GM18861 (cell line): Measurements from ENCODE around the gene PRICKLE1.
A peak's percentile ranks its signal among the peaks of the same experiment; 100 is the strongest.

Experiments
- ATAC-seq: cut with Tn5 transposase; IDR thresholded peaks from one replicate; pipeline ENCODE4 v1.9.1; 2021; ENCODE audit not compliant: unreplicated experiment

PRICKLE1 gene

DNA sequence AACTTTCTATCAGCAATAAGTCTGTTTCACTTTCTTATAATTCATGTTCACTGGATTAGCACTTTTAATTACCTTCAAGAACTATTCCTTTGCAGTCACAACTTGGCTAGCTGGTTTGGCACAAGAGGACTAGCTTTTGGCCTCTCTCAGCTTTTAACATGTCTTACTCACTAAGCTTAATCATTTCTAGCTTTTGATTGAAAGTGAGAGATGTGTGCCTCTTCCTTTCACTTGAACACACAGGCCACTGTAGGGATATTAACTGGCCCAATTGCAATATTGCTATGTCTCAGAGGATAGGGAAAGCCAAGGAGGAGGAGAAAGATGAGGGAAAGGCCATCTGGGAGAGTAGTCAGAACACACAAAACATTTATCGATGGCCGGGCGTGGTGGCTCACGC is 92.7 kb downstream of the PRICKLE1 start:
- ATAC-seq: no peak

DNA sequence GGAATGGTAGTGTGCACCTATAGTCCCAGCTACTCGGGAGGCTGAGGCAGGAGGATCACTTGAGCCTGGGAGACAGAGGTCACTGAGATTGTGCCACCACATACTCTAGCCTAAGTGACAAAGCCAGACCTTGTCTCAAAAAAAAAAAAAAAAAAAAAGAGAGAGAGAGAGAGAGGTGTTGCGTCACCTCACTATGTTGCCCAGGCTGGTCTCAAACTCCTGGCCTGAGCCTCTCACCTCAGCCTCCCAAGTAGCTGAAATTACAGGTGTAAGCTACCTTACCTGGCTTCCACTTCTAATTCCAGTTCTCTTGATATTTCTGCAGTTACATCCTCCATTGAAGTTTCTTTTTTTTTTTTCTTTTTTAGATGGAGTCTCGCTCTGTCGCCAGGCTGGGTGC is 94.3 kb downstream of the PRICKLE1 start:
- no peak for ATAC-seq

DNA sequence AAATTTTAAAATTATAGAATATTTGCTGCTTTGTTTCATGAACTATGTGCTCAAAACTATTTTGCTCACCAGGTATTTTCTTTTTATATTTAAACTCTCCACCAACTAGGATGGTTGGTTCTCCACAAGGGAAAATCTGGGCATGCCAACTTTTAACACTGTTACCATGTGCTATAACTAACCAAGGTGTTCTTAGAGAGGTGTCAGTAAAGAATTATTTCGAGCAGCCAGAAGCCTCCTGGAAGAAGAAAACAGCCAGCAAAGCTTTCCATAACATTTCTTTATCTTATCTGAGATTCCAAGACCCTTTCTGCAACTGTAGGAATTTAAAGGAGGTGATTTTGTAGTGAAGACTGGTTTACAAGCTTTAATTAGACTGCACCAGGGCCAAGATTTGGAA is 97.3 kb downstream of the PRICKLE1 start:
- no peak for ATAC-seq

DNA sequence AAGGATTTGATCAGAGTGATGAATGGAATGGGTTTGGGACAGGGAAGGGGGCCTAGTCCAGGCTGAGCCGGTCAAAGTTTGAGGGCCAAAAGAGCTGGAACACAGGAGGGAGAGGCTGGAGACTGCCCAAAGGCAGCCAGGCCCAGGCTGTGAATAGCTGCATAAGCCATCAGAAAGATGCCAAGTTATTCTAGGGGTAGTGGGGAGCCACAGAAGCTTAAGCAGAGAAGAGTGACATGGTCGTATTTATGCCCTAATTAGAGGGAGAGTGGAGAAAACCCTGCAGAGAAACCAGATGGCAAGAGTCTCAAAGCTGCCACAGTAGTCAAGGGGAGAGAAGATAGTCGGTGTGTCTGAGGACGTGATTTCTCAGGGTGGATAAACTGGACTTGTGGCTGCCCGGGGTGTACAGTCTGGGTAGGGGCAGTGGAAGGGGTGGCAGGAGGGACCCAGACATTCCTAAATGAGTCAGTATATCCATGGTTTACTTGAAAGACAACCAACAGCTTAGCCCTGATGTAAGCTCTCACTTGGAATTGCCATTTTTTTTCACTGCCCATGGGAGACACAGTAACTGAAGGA is 99.2 kb downstream of the PRICKLE1 start:
- no peak for ATAC-seq

DNA sequence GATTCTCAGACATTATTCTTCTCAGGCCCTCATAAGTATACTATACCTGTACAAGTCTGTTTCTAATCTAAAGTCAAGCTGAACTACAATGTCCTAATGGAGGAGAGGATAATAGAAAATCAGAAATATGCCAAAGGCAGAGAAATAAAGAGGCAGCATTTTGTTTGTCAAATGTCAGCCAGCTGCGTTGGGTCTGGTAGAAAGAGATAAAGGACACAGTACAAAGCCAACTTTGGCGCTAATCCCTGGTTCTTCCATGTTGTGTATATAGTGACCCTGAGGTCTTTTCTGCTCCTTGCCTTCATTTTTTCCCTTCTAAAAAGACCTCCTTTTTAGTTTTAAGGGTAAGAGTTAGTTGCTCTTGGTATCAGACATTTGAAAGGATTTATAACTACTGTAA is 103.1 kb downstream of the PRICKLE1 start:
- ATAC-seq: no peak

DNA sequence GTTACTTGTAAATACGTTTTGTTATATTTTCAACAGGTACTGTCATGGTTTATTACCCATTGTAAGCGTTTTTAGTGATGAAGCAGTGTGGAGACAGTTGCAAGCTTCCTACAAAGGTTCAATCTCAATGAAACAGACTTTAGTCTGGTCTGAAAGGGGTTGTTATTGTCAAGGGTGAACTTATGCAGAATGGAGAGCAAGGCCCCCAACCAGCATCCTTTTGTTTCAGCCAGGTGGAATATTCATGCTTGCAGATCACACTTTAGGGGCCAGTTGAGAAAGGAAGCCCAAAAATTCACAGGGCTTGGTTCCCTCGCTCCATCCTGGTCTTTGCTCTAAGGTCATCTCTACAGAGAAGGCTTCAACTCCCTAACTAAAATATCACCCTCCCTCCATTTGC is 103.7 kb downstream of the PRICKLE1 start:
- no peak for ATAC-seq

DNA sequence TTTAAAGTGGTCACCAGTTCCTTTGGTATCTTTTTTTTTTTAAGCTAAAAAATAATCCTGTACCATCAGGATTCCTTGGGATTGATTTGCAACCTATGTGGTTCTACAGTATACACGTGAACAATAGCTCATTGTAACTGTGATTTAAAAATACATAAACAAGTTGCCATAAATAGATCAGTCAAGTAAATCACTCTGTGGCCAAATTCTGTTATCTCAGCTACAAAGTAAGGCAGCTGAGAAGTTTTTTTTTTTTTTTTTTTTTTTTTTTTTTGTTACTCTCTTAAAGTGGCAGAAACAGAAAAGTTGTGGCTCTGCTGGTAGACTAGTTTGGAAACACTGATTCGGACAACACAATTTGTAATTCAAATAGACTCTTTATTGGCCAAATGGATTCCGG is 104.5 kb downstream of the PRICKLE1 start:
- ATAC-seq: no peak

DNA sequence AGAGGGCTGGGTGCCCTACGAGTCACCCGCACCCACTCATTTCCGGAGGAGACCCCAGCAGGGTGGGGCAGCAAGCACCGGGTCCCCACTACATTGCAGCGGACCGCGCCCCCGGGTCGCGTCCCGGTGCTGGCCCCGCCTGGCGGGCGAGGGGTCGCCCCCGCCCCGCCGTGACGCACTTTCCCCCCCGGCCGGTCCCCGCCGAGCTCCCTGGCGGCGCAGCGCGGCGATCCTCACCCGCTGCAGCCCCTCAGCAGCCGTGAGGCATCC is 106.1 kb downstream of the PRICKLE1 start:
- ATAC-seq: peak; percentile 16

DNA sequence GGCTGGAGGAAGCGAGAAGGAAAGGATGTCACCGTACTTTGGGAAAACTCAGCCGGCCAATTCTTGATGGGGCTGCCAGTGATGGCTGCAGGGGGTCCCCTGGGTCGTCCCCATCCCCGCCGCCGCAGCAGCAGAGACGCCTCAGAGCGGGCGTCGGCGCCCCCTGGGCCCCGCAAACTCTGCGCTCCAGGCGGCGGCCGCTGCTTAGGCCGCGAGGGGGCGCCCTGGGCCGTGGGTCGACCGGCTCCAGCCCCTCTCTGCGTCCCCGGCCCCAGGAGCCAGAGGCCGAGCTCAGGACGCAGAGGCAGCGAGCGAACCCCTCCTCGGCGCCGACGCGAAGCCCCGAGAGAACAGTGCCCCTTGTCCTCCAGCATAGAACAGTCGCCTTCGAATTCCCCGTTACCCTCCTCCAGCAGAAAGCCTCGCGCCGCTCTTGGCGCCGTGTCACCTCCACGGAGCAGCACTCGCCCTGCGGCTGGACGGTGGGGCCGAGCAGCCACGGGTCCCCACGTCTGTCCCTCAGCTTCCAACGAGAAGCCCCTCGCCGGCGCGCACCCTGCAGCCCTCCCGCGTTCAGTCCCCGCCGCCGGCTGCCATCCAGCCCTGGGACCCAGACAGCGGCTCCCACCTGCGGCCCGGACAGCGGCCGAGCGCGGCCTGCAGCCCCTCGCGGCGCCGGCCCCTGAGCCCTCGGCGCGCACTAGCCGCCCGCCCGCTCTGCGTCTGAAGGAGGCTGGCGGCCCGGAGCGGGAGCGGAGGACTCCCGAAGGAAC is 106.6 kb downstream of the PRICKLE1 start:
- ATAC-seq: peak; percentile 62

DNA sequence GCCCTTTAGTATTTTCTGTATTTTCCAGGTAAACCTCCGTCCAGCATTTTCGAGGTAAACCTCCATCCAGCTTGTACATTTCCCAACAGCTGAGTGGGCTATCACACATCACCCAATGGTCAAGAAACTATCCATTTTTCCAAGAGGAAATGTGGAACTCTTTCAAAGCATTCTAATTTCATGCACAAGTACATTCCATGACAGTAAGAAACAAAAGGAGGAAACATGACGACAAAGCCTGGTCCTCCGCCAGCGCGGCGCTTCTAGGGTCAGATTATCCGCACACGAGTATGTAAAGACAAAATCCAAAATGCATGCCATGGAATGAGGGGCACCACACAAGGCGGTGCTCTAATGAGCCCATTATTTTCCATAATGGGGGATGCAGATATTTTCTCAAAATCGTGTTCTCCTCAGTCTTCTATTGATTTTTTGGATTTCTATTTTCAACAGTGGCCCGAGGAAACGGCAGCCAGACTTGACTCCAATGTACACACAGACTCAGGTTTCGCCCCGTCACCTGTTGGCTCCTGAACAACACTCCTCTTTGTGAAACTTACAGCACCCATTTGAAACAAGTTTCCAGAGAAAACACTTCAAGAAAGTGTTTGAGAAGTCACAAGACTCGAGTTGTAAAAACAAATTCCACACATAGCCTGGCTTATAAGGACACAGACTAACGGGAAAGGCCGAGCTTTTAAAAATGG is 107.4 kb downstream of the PRICKLE1 start:
- ATAC-seq: no peak

DNA sequence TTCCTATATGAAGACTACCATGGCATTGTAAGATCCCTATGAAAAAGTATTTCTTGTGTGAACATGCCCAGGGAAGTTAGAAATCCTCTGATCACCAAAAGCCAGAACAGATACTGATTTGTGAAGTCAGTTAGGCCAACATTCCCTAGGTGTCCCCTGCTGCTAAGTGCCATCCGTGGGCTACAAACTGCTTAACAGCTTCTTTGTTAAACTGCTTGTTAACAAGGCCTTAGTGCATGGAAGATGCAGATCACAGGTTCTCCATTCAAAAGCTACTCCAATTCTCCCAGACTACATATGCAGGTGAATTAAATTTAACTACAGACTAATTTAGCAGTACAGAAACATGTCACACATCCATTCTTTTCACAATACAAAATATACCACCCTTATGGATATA is 108.2 kb downstream of the PRICKLE1 start:
- no peak for ATAC-seq

DNA sequence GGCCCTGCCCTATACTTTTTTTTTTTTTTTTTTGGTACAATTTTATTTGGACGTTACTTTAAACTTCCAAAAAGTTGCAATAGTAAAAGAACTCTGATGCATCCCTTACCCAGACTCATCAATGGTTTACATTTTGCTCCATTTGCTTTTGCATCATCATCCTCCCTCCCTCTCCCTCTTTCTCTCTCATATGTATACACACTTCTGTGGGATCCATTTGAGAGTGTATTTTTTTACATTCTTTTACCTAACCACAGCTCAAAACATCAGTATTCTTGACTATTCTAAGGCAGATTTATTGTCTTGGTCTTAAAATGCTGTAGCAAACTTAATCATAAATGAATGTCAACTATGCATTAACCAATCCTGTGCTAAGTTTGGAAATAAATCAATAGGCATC is 111.6 kb downstream of the PRICKLE1 start:
- ATAC-seq: no peak

DNA sequence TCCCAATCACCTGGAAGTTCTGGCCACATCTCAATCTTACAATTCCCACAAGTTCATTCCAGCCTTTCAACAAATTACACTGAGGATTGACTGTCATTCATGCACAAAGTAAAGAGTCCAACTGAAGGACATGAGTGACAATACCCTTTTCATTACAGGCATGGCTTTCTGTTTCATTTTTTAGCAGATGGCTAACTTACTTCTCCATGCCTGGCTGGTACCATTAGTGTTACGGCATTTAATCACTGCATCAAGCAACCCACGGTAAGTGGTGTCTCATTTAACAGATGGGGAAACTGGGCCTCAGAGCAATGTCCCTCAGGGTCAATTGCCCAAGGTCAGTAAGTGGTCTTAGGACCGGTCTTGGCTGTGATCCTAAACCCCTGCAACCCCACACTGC is 114.4 kb downstream of the PRICKLE1 start:
- peak; percentile 43 for ATAC-seq

DNA sequence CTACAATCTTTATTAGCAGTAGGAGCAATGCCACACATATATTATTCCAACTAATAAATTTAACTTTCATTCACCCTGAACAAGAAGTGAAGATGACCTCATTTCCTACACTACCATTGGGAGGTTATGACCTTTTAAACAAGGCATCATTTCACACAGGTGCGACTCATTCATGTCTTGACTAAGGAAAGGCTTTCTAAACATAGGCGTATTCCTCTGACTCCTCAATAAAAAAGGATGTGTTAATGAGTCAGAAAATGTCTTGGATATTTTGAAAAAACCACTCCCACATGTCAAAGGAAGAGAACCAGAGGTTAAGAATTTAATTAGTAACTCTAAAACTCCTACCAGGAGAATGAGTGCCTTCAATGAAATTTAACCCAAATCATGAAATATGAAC is 115.2 kb downstream of the PRICKLE1 start:
- ATAC-seq: no peak

DNA sequence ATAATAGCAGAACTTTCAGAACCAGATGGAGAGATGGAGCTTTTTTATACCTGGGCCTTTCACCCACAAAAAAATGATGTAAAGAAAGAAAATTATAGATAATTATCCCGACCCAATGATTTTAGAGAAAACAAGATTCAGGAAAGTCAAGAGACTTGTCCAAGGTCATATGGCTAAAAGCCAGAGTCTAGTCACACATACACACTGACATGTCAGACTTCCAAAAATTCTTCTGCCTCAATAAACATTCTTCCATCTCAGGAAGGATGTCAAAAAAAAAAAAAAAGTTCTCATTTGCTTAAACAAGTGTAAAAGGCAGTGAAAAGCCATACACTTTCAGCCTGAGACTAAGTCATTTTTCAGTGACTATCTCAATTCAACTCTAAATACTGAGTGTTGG is 116.0 kb downstream of the PRICKLE1 start:
- no peak for ATAC-seq

DNA sequence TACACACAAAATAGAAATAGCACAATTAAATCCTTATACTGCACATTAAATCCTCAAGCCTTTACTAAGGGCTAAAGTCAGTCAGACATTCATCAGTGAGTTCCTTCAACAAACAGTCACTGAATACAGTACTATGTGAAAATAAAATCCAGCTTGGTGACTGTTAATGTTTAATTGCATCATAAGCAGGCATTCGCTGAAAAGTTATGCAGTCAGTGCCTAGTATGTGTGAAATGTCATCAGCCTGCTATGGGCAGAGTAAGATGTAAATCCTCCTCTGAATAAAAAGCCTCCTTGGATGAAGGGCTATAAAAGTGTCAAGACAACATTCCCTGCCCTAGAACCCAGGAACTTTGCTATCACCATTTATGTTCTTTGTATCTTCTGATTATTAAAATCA is 116.4 kb downstream of the PRICKLE1 start:
- no peak for ATAC-seq

DNA sequence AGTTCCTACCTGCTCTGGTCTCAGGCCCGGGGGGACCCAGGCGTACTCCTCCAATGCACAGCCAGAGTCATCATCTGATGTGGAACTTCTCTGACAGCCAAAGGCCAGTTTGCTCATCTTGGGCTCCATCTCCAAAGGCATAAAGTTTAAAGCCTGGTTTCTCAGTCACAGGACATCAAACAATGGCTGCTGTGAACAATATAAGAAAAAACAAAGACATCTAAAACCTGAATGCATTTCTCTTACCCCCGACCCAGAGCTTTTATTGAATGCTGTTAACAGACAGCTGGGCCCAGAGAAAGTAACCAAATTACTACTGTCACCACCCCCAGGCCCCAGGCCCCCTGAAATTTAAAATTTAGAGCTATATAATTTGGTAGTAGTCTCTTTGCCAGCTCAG is 117.2 kb downstream of the PRICKLE1 start:
- no peak for ATAC-seq

DNA sequence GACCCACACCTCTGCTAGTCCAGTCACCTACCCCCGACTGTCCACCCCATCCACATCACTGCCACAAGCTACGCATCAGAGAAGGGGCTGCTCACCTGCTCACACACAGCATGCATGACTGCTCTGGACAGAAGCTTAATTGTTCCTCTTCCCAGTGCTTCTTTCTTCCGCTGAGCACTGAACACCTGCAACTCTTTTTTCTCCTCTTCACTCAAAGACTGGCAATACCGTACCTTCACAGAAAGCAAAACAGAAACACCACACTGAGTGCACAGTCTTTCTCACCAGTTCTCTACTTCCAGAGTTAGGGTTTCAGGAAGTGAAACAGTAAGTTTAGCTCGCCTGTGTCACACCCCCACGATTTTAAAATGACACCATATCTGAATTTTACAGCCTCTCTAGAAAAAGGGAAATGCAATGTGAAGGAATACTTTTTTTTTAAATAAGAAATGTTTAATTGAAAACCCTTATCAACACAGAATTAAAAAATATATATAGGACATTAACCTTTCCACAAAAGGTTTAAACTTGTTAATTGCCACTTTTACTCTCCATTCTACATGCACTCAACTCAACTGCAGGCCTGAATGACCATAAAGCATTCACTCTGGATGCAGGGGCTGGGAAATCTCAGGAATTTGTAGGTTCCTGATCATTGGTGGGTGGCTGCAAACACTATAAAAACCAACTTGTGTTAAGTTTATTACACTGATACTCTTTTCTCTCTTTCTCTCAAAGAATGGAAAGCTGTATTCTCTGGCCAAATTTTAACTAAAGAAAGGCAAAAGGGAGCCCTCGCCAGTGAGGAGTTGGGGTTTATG is 120.0 kb downstream of the PRICKLE1 start:
- peak; percentile 96 for ATAC-seq

DNA sequence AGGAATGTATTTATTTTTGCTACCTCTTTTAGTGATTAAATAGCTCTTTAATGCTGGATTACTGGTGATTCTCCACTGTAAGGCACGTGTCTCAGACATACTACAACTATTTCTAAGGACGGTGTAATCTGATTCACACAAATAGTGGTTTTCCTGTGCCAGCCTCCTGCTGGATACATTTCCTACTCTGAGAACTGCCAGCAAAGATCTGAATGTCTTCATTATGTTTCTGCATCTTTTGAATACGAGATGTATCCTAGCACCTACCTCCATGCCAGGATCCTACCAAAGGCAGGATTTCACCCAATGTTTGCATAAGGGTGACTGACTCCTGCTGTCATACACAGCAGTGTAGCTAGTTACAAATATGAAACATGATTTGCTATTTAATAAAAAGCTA is 120.6 kb downstream of the PRICKLE1 start:
- ATAC-seq: peak; percentile 21

DNA sequence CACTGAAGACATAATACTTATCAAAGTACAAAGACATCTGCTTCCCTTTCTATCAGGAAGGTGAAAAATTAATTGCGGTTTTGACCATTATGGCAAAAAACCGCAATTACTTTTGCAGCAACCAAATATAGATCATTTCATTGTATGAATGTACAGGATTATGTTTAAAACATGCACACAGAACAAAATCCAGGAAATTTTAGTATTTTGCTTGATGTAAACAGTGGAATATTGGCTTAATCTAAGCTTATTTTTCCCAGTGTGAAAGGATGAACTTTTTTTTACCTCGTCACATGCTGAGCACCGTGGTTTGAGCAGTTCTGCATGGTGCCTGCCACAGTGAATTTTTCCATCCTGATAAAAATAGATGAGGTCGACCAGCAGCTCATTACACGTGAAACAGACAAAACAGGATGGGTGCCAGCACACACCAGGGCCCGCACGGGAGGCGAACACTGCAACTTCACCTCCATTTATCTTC is 121.2 kb downstream of the PRICKLE1 start:
- ATAC-seq: no peak

DNA sequence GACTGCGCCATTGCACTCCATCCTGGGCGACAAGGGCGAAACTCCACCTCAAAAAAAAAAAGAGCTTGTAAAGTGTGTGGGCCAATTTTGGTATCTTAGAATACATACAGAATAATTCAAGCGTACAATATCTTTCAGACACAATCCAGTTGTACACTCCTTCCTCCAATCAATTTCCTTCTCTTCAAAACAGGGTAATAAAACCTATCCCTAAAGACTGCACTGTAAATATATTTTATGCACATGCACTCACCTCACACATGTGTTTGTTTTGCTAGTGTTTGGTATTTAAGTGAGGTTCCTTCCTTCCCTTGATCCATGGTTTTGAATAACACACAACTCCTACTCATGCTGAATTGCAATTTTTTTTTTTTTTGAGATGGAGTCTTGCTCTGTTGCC is 125.9 kb downstream of the PRICKLE1 start:
- ATAC-seq: no peak

DNA sequence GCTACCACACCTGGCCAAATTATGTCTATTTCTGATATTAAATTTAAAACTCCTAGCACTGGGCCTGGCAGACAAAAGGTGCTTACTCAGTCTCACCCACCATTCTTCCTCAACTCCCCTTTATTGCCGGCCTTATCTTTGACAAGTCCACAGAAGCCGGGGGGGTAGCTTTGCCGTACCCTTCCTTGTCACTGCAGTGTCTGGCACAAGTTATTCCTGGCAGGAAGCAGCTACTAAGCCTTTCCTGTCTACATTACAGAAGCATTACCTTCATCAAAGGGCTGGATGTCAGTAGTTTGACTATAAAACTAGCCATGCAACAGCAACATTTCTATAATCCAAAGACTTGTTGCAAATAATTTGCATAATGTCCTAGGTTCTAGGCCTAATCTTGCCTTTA is 127.1 kb downstream of the PRICKLE1 start:
- no peak for ATAC-seq
